Mucosa of rectum (tissue), 2 donors: ENCODE data around the gene KRTAP12-2.

Experiments
- H3K27ac ChIP-seq, 2 donors: one replicate each; pipeline ENCODE4 v1.7.0; 2013; ENCODE audit warnings: inconsistent platforms in 2 of 2, low read depth in 2 of 2, low read length in 2 of 2
- H3K27me3 ChIP-seq, 2 donors: one replicate each; pipeline ENCODE4 v1.7.0; 2013; ENCODE audit warnings: low read length in 2 of 2; ENCODE audit not compliant: control insufficient read depth in 2 of 2, insufficient read depth in 2 of 2
- H3K36me3 ChIP-seq, 2 donors: one replicate each; pipeline ENCODE4 v1.7.0; 2013; ENCODE audit warnings: low read length in 2 of 2; ENCODE audit not compliant: control insufficient read depth in 2 of 2, insufficient read depth in 2 of 2
- H3K4me1 ChIP-seq, 2 donors: one replicate each; pipeline ENCODE4 v1.7.0; 2013; ENCODE audit warnings: low read length in 2 of 2, mild to moderate bottlenecking in 1 of 2; ENCODE audit not compliant: control insufficient read depth in 2 of 2, insufficient read depth in 2 of 2
- H3K4me3 ChIP-seq, 2 donors: one replicate each; pipeline ENCODE4 v1.7.0; 2013; ENCODE audit warnings: low read length in 2 of 2
- H3K9ac ChIP-seq, 2 donors: one replicate each; pipeline ENCODE4 v1.7.0; 2013; ENCODE audit warnings: low read length in 2 of 2, low read depth in 1 of 2, mild to moderate bottlenecking in 1 of 2
- H3K9me3 ChIP-seq, 2 donors: one replicate each; pipeline ENCODE4 v1.7.0; 2013; ENCODE audit warnings: low read length in 2 of 2; ENCODE audit not compliant: control insufficient read depth in 2 of 2
- donor health status: healthy.
- donor health status: Normal muscosa, but diverticular disease.

Gene KRTAP12-2

GRCh38 chr21:44666401-44667320 lies at the start of gene KRTAP12-2:
KRTAP12-2 (minus strand) TSS chr21:44666927; CDS start chr21:44666886, 41 bp downstream.
- no peak within 1 kb of the TSS for H3K9ac ChIP-seq
- no peak within 1 kb of the TSS for H3K4me3 ChIP-seq
- H3K9me3 ChIP-seq, result peaks cover 0 to 3% of the 10 kb centered on the region in 2 donors
- H3K36me3 ChIP-seq, result no peaks in the 10 kb centered on the region
- no peaks in the 10 kb centered on the region for H3K4me1 ChIP-seq
- H3K27ac ChIP-seq, result no peak within 1 kb of the TSS
- peaks cover 0 to 7% of the 10 kb centered on the region in 2 donors for H3K27me3 ChIP-seq

DNA sequence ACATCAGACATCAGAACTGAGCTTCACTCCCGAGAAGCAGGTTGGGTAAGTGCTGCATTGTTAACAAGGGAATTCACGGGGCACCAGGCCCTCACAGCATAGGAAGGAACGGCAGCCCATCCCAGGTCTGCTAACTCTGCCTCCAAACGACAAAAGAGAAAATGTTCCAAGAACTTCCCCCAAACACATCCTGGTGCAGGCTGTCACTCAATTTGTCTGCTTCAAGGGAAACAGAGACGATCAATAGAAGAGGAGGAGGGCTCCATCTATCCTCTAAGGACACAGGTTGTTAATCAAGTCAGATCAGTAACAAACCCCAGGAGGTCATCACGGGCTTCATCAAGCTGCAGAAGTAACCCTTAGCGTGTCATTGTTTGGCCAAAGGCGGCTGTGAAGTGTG lies 48.2 kb upstream of the KRTAP12-2 start:
- H3K4me3 ChIP-seq, result no peak overlapping the region

GRCh38 chr21:44713846-44714245 lies 47.1 kb upstream of the KRTAP12-2 start:
- H3K4me3 ChIP-seq, result no peak overlapping the region
- no peaks in the 10 kb centered on the region for H3K36me3 ChIP-seq
- H3K27me3 ChIP-seq, result peaks cover 33 to 54% of the 10 kb centered on the region in 2 donors
- H3K4me1 ChIP-seq, result no peaks in the 10 kb centered on the region
- no peak overlapping the region for H3K9ac ChIP-seq
- no peak overlapping the region for H3K27ac ChIP-seq
- H3K9me3 ChIP-seq, result no peaks in the 10 kb centered on the region

More for the DNA sequence above, 48.2 kb upstream of the KRTAP12-2 start:
- no peaks in the 10 kb centered on the region for H3K4me1 ChIP-seq
- H3K9ac ChIP-seq, result no peak overlapping the region
- no peak overlapping the region for H3K27ac ChIP-seq
- no peaks in the 10 kb centered on the region for H3K9me3 ChIP-seq
- no peaks in the 10 kb centered on the region for H3K36me3 ChIP-seq
- H3K27me3 ChIP-seq, result peaks cover 30 to 48% of the 10 kb centered on the region in 2 donors

DNA sequence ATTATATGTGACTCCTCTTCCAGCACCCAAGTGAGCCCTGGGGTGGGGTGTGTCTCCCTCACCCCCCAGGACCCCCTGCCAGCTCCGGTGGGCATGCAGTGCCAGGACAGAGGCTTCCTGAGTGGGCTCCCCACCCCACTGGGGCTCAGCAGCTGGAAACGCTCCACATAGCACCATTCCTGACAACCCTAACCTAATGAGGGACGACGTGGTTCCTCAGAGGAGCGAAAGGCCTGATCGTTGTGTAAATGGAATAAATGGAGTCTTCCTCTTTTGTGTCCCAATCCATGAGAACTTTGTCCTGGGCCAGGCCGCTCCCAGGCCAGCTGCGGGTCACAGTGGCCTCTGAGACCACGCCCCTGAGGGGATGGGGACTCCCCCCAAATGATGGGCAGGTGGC lies 46.4 kb upstream of the KRTAP12-2 start:
- no peaks in the 10 kb centered on the region for H3K9me3 ChIP-seq
- H3K4me3 ChIP-seq, result no peak overlapping the region
- H3K4me1 ChIP-seq, result no peaks in the 10 kb centered on the region
- no peaks in the 10 kb centered on the region for H3K36me3 ChIP-seq
- H3K27ac ChIP-seq, result no peak overlapping the region
- no peak overlapping the region for H3K9ac ChIP-seq
- peaks cover 36 to 55% of the 10 kb centered on the region in 2 donors for H3K27me3 ChIP-seq

DNA sequence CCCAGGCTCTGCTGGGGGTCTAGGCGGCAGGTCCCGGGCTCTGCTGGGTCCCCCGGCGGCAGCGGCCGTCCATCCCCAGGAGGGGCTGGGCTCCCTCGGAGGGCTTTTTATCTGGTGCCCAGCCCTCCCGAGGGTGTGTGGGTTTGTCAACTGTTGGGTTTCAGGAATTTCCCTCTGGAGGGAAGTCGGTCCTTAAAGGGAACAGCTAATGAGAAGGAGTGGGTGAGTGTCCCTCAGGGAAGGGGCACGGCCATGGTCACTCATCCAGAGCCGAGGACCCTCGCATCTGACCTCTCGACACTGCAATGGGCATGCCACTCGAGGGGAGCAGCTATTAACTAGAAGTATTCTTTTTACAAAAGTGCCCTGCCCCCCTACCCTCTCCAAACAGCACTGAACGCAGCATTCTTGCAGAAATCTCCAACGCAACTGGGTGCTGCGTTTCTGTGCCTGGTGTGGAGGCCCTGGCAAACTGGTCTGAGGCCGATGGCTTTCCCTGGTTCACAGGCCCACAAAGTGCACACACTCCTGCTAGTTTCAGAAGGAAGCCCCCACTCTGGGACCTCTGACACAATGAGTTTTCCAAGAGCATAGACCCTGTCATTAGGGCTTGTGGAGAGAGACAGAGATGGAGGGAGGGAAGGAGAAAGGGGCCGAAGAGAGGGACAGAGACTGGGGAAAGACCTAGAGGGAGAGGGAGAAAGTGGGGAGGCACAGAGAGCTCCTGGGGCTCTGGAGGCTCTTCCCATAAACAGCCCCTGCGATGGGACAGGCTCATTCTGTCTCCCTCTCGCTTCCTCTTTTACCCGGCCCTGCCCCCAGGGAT lies 45.7 kb upstream of the KRTAP12-2 start:
- no peaks in the 10 kb centered on the region for H3K36me3 ChIP-seq
- no peak overlapping the region for H3K4me3 ChIP-seq
- no peak overlapping the region for H3K27ac ChIP-seq
- H3K27me3 ChIP-seq, result peaks cover 39 to 62% of the 10 kb centered on the region in 2 donors
- no peaks in the 10 kb centered on the region for H3K9me3 ChIP-seq
- H3K4me1 ChIP-seq, result no peaks in the 10 kb centered on the region
- no peak overlapping the region for H3K9ac ChIP-seq

DNA sequence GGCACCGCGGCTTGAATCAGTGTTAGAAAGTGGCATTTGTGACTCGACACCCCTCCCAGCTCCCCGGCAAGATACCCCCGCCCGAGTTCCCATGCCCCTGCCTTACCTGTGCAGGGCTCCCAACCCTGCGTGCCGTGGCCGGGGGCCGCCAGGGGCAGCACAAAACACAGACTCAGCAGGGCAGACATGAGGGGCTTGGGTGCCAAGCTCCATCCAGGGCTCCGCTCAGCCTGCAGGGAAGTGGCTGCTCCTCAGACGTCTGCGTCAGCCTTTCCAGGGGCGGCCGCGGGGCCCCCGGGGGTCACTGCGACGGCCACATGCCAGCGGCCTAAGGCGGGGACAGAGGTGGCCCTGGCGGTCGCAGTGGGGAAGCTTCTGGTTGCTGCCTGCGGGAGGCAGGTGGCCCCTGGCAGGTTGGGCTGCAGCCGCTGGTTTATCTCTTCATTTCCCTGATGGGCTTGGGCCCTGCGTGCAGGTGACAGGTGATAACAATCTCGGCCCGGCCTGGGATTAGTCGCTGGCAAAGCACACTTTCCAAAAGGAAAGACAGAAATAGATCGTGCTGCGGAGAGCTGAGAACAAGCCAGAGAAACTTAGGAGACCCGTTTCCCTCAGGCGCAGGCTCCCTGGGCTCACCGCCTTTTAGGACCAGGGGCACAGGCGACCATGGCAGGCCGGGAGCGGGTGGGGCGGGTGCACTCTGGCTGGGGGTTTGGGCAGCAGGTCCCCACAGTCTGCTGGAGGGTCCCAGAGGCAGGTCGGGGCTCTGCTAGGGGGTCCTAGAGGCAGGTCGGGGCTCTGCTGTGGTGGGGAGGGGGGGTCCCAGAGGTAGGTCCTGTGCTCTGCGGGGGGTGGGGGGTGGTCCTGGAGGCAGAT lies 44.8 kb upstream of the KRTAP12-2 start, which contains the start of gene TSPEAR:
Gene TSPEAR, minus strand, starts transcription at position 246 of the 876 bp plus-strand sequence. Its CDS starts 58 bp downstream, at position 188.
- Histone ChIP-seq H3K4me1 (no peaks in the 10 kb centered on the region), H3K9me3 (no peaks in the 10 kb centered on the region), H3K27ac (no peak within 1 kb of the TSS), H3K9ac (no peak within 1 kb of the TSS), H3K27me3 (peaks cover 39 to 66% of the 10 kb centered on the region in 2 donors), H3K36me3 (no peaks in the 10 kb centered on the region), H3K4me3 (no peak within 1 kb of the TSS)

DNA sequence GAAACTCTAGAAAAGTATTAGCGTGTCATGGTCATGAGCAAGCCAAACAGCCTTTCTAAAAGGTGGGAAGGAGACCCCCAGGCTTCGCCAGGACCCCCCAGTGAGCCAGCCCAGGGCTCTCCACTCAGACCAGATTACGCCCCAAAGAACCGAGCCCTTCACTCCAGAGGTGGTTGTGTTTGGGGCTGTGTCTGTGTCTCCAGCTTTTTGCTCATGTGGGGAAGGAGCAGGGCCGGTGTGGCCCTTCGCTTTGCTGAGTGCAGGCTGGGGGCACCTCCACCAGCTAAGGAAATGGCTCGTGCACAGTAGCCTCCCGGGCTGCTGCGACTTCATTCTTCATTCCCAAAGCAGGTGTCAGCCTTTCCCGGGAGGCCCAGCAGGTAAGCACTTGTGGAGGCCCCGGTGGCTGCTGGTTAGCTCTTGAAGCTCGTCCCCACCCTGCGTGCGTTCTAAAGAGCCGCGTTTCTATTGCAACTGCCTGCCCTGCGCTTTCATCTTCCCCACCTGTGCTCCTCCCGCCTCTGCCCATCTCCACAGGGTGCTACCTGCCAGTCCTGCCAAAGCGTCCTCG lies 44.1 kb upstream of the KRTAP12-2 start:
- H3K27ac ChIP-seq, result no peak overlapping the region
- no peaks in the 10 kb centered on the region for H3K4me1 ChIP-seq
- H3K27me3 ChIP-seq, result peaks cover 39 to 72% of the 10 kb centered on the region in 2 donors

GRCh38 chr21:44710294-44710665 lies 43.6 kb upstream of the KRTAP12-2 start:
- Histone ChIP-seq H3K27me3 (peaks cover 39 to 72% of the 10 kb centered on the region in 2 donors), H3K27ac (no peak overlapping the region), H3K4me3 (no peak overlapping the region), H3K36me3 (no peaks in the 10 kb centered on the region), H3K4me1 (no peaks in the 10 kb centered on the region), H3K9me3 (no peaks in the 10 kb centered on the region), H3K9ac (no peak overlapping the region)

More for the DNA sequence above, 44.1 kb upstream of the KRTAP12-2 start:
- no peaks in the 10 kb centered on the region for H3K36me3 ChIP-seq
- H3K9me3 ChIP-seq, result no peaks in the 10 kb centered on the region
- no peak overlapping the region for H3K9ac ChIP-seq
- H3K4me3 ChIP-seq, result no peak overlapping the region
